ENCODE results near the gene ADAM20.

DNA sequence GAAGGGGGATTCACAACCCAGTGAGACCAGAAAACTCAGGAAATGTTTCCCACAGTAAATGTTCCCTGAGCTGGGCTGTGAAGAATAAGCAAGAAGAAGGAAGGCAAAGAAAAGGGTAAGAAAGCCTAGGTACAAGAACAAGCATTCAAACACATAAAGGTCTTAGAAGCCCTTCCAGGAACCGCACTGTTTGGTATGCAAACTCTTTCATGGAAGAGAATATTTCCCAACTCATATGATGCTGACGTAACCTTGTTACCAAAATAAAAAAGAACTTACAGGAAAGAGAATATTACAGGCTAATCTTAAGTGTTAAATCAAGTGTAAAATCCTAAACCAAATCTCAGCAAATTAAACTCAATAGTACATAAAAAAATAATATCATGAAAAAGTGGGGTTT is 42.1 kb upstream of the ADAM20 start:
- TF ChIP-seq CTCF (IDR thresholded peaks at IDR 0.05) (no peak), POLR2A (IDR thresholded peaks at IDR 0.05) (no peak)
